ENCODE results near the gene C10orf67. TPM values are rescaled to one million over a fixed set of nuclear protein-coding genes. Genes with fewer than 3 reads are reported as not detected.

C10orf67 gene
- total and polyA plus RNA-seq, 2 donors, result 0.05 to 0.16 TPM

DNA sequence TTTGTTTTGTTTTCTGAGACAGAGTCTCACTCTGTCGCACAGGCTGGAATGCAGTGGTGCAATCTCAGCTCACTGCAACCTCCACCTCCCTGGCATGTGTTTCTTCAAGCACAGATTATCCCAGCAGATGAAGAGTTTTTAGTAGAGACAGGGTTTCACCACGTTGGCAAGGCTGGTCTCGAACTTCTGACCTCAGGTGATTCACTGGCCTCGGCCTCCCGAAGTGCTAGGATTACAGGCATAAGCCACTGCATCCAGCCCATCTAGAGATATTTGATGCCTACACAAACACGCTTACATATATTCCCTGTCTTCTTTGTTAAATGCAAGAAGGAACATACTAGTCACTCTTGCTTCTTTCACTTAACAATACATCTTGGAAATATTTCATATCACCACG lies 158.4 kb downstream of the C10orf67 start:
- Histone ChIP-seq H3K27ac (ENCODE audit: low read depth in 1 of 2, low read length in 1 of 2) (no peak overlapping the region), H3K36me3 (ENCODE audit: control insufficient read depth in 2 of 2, insufficient read depth in 2 of 2, low read length in 1 of 2) (no peaks in the 10 kb centered on the region), H3K9me3 (ENCODE audit: control insufficient read depth in 2 of 2, insufficient read depth in 1 of 2, low read length in 1 of 2) (no peaks in the 10 kb centered on the region), H3K4me1 (ENCODE audit: control insufficient read depth in 2 of 2, insufficient read depth in 2 of 2, low read length in 2 of 2) (no peaks in the 10 kb centered on the region), H3K27me3 (ENCODE audit: control insufficient read depth in 2 of 2, insufficient read depth in 1 of 2, low read length in 1 of 2) (peaks cover 7 to 41% of the 10 kb centered on the region in 2 donors), H3K4me3 (ENCODE audit: low read length in 2 of 2) (no peak overlapping the region)
- no peak for DNase-seq (ENCODE audit: low read depth in 6 of 9, low spot score in 9 of 9)
- WGBS, result 62% methylated on average over 7 of the region's 7 CpGs

GRCh38 chr10:23174977-23175512 lies 169.6 kb downstream of the C10orf67 start:
- H3K27me3 ChIP-seq (ENCODE audit: control insufficient read depth in 2 of 2, insufficient read depth in 1 of 2, low read length in 1 of 2), result peaks cover 49 to 55% of the 10 kb centered on the region in 2 donors
- no peak for DNase-seq (ENCODE audit: low read depth in 6 of 9, low spot score in 9 of 9)
- WGBS, result 18% methylated on average over 14 of the region's 14 CpGs
- H3K4me3 ChIP-seq (ENCODE audit: low read length in 2 of 2), result no peak overlapping the region
- H3K4me1 ChIP-seq (ENCODE audit: control insufficient read depth in 2 of 2, insufficient read depth in 2 of 2, low read length in 2 of 2), result no peaks in the 10 kb centered on the region
- no peak overlapping the region for H3K27ac ChIP-seq (ENCODE audit: low read depth in 1 of 2, low read length in 1 of 2)
- no peaks in the 10 kb centered on the region for H3K36me3 ChIP-seq (ENCODE audit: control insufficient read depth in 2 of 2, insufficient read depth in 2 of 2, low read length in 1 of 2)
- no peaks in the 10 kb centered on the region for H3K9me3 ChIP-seq (ENCODE audit: control insufficient read depth in 2 of 2, insufficient read depth in 1 of 2, low read length in 1 of 2)

GRCh38 chr10:23174074-23174976 lies 170.3 kb downstream of the C10orf67 start:
- Histone ChIP-seq H3K4me3 (ENCODE audit: low read length in 2 of 2) (no peak overlapping the region), H3K9me3 (ENCODE audit: control insufficient read depth in 2 of 2, insufficient read depth in 1 of 2, low read length in 1 of 2) (no peaks in the 10 kb centered on the region), H3K27ac (ENCODE audit: low read depth in 1 of 2, low read length in 1 of 2) (no peak overlapping the region), H3K27me3 (ENCODE audit: control insufficient read depth in 2 of 2, insufficient read depth in 1 of 2, low read length in 1 of 2) (peaks cover 49 to 55% of the 10 kb centered on the region in 2 donors), H3K36me3 (ENCODE audit: control insufficient read depth in 2 of 2, insufficient read depth in 2 of 2, low read length in 1 of 2) (no peaks in the 10 kb centered on the region), H3K4me1 (ENCODE audit: control insufficient read depth in 2 of 2, insufficient read depth in 2 of 2, low read length in 2 of 2) (no peaks in the 10 kb centered on the region)
- 5% methylated on average over 88 of the region's 88 CpGs for WGBS
- no peak for DNase-seq (ENCODE audit: low read depth in 6 of 9, low spot score in 9 of 9)

GRCh38 chr10:23173214-23174073 lies 171.2 kb downstream of the C10orf67 start:
- H3K4me1 ChIP-seq (ENCODE audit: control insufficient read depth in 2 of 2, insufficient read depth in 2 of 2, low read length in 2 of 2), result no peaks in the 10 kb centered on the region
- peaks cover 46 to 54% of the 10 kb centered on the region in 2 donors for H3K27me3 ChIP-seq (ENCODE audit: control insufficient read depth in 2 of 2, insufficient read depth in 1 of 2, low read length in 1 of 2)
- 3% methylated on average over 82 of the region's 82 CpGs for WGBS
- H3K36me3 ChIP-seq (ENCODE audit: control insufficient read depth in 2 of 2, insufficient read depth in 2 of 2, low read length in 1 of 2), result no peaks in the 10 kb centered on the region
- no peak for DNase-seq (ENCODE audit: low read depth in 6 of 9, low spot score in 9 of 9)
- no peaks in the 10 kb centered on the region for H3K9me3 ChIP-seq (ENCODE audit: control insufficient read depth in 2 of 2, insufficient read depth in 1 of 2, low read length in 1 of 2)
- no peak overlapping the region for H3K27ac ChIP-seq (ENCODE audit: low read depth in 1 of 2, low read length in 1 of 2)
- no peak overlapping the region for H3K4me3 ChIP-seq (ENCODE audit: low read length in 2 of 2)

DNA sequence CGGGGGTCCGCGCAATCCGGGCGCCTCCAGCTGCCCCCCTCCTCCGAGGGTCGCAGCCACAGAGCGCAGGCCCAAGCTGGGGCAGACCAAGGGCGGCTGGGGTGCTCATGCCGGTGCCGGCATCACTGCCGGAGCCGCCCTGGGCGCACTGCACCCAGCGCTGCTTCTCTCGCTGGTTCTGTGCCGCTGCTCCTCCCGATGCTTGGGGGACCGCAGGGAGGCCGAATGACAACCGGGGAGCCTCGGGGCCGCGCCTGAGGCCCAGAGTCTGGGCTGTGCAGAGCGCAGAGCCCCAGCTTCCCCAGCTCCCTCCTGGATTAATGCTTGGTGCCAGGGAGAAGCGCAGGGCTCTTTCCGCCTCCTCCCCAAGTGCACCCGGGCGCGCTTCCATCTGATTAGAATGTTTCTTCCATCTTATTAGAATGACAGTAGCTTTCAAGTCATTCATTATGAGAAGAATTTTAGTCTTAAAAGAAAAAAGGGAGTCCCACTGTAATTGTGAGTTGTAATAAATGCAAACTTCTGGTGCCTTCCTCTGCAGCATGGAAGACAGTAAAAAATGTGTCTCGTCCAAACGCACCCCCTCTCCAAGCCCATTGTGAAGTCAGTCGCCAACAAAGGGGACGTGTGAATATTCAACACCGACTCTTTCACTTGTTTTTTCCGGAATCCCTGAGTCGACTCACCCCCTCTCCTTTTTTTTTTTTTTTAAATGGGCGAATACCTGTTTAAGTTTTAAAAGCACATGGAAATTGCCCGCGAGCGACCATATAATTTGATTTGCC lies 172.0 kb downstream of the C10orf67 start:
- H3K4me3 ChIP-seq (ENCODE audit: low read length in 2 of 2), result no peak overlapping the region
- WGBS, result 5% methylated on average over 41 of the region's 41 CpGs
- peaks cover 46 to 54% of the 10 kb centered on the region in 2 donors for H3K27me3 ChIP-seq (ENCODE audit: control insufficient read depth in 2 of 2, insufficient read depth in 1 of 2, low read length in 1 of 2)
- no peaks in the 10 kb centered on the region for H3K4me1 ChIP-seq (ENCODE audit: control insufficient read depth in 2 of 2, insufficient read depth in 2 of 2, low read length in 2 of 2)
- no peaks in the 10 kb centered on the region for H3K36me3 ChIP-seq (ENCODE audit: control insufficient read depth in 2 of 2, insufficient read depth in 2 of 2, low read length in 1 of 2)
- no peak overlapping the region for H3K27ac ChIP-seq (ENCODE audit: low read depth in 1 of 2, low read length in 1 of 2)
- H3K9me3 ChIP-seq (ENCODE audit: control insufficient read depth in 2 of 2, insufficient read depth in 1 of 2, low read length in 1 of 2), result no peaks in the 10 kb centered on the region
- no peak for DNase-seq (ENCODE audit: low read depth in 6 of 9, low spot score in 9 of 9)

- H3K36me3 ChIP-seq (ENCODE audit: control insufficient read depth in 2 of 2, insufficient read depth in 2 of 2, low read length in 1 of 2), result no peaks in the 10 kb centered on the region
- no peaks in the 10 kb centered on the region for H3K9me3 ChIP-seq (ENCODE audit: control insufficient read depth in 2 of 2, insufficient read depth in 1 of 2, low read length in 1 of 2)
- peaks cover 46 to 53% of the 10 kb centered on the region in 2 donors for H3K27me3 ChIP-seq (ENCODE audit: control insufficient read depth in 2 of 2, insufficient read depth in 1 of 2, low read length in 1 of 2)
- H3K4me1 ChIP-seq (ENCODE audit: control insufficient read depth in 2 of 2, insufficient read depth in 2 of 2, low read length in 2 of 2), result no peaks in the 10 kb centered on the region
- 18% methylated on average over 26 of the region's 26 CpGs for WGBS
- H3K27ac ChIP-seq (ENCODE audit: low read depth in 1 of 2, low read length in 1 of 2), result no peak overlapping the region
- peak in 2 of 9 donors; percentile 25 to 31 for DNase-seq (ENCODE audit: low read depth in 6 of 9, low spot score in 9 of 9)
- no peak overlapping the region for H3K4me3 ChIP-seq (ENCODE audit: low read length in 2 of 2)
These were observed 173.2 kb downstream of the C10orf67 start for GRCh38 chr10:23171232-23171876.

GRCh38 chr10:23158370-23158769 lies 186.2 kb downstream of the C10orf67 start:
- 3% methylated on average over 5 of the region's 5 CpGs for WGBS

GRCh38 chr10:23157691-23158369 lies 186.8 kb downstream of the C10orf67 start:
- no peaks in the 10 kb centered on the region for H3K4me1 ChIP-seq (ENCODE audit: control insufficient read depth in 2 of 2, insufficient read depth in 2 of 2, low read length in 2 of 2)
- no peak overlapping the region for H3K4me3 ChIP-seq (ENCODE audit: low read length in 2 of 2)
- peaks cover 0 to 2% of the 10 kb centered on the region in 2 donors for H3K27me3 ChIP-seq (ENCODE audit: control insufficient read depth in 2 of 2, insufficient read depth in 1 of 2, low read length in 1 of 2)
- no peak overlapping the region for H3K27ac ChIP-seq (ENCODE audit: low read depth in 1 of 2, low read length in 1 of 2)
- no peaks in the 10 kb centered on the region for H3K9me3 ChIP-seq (ENCODE audit: control insufficient read depth in 2 of 2, insufficient read depth in 1 of 2, low read length in 1 of 2)
- H3K36me3 ChIP-seq (ENCODE audit: control insufficient read depth in 2 of 2, insufficient read depth in 2 of 2, low read length in 1 of 2), result no peaks in the 10 kb centered on the region
- peak in 3 of 9 donors; percentile 6 to 31 (median 11) for DNase-seq (ENCODE audit: low read depth in 6 of 9, low spot score in 9 of 9)
- 50% methylated on average over 12 of the region's 12 CpGs for WGBS

More at GRCh38 chr10:23158370-23158769, 186.2 kb downstream of the C10orf67 start:
- Histone ChIP-seq H3K4me1 (ENCODE audit: control insufficient read depth in 2 of 2, insufficient read depth in 2 of 2, low read length in 2 of 2) (no peaks in the 10 kb centered on the region), H3K27me3 (ENCODE audit: control insufficient read depth in 2 of 2, insufficient read depth in 1 of 2, low read length in 1 of 2) (peaks cover 0 to 3% of the 10 kb centered on the region in 2 donors), H3K36me3 (ENCODE audit: control insufficient read depth in 2 of 2, insufficient read depth in 2 of 2, low read length in 1 of 2) (no peaks in the 10 kb centered on the region), H3K27ac (ENCODE audit: low read depth in 1 of 2, low read length in 1 of 2) (no peak overlapping the region), H3K4me3 (ENCODE audit: low read length in 2 of 2) (no peak overlapping the region), H3K9me3 (ENCODE audit: control insufficient read depth in 2 of 2, insufficient read depth in 1 of 2, low read length in 1 of 2) (no peaks in the 10 kb centered on the region)
- DNase-seq (ENCODE audit: low read depth in 6 of 9, low spot score in 9 of 9), result peak in 8 of 9 donors; percentile 7 to 63 (median 28)
